Measurements from ENCODE around the gene ELP5. TPM values are rescaled to one million over a fixed set of nuclear protein-coding genes. Genes with fewer than 3 reads are reported as not detected.

The ELP5 gene
- total and polyA plus RNA-seq, 2 donors (not counting 1 experiment from before 2014, with no cell fraction given): 48.0 to 69.9 TPM

DNA sequence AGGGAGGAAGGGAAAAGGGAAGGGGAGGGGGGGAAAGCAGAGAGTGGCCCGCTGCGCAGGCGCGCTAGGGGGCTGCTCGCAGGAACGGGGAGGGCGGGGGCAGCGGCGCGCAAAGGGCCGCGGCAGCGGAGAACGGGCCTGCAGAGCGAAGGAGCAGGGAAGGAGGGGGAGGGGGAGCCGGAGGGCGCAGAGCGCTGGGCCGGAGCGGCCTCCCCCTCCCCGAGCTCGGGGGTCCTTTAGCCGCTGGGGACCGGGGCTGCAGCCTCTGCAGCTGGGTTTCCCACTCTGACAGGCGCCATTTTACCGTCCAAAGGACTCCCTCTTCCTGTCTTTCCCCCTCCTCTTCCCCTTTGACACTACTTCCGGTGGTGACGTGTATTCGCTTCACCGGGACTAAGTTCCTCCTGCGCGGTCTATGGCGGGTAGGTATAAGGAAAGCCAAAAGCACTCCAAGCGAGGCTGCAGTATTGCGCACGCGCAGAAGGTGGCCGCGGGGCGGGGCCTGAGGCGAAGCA, 297 bp upstream of the ELP5 start, which contains the start of gene CTDNEP1:
CTDNEP1 (minus strand) TSS at position 74 of the 515 bp plus-strand sequence. CDS start 438 bp downstream, outside the sequence.
- H4K20me1 ChIP-seq (ENCODE audit: control insufficient read depth, insufficient read depth, low read length, poor library complexity, severe bottlenecking): peaks cover 14% of the 10 kb centered on the region
- ChIA-PET POLR2A (interaction anchor here (0.5 to 3.6 kb wide), 9 partner anchors 9 to 945 kb away, joined by 3 to 26 read pairs (median 3); partner anchors contain the start of genes ACADVL, ACAP1, DLG4 and GABARAP), CTCF (interaction anchor here (0.8 to 1.6 kb wide), 4 partner anchors 10 to 44 kb away, joined by 3 to 6 read pairs (median 4); partner anchors contain the start of genes GABARAP and PHF23)
- Mint-ChIP-seq H3K9me3 (ENCODE audit: insufficient read depth) (no peaks in the 10 kb centered on the region), H3K4me3 (peak within 1 kb of the TSS; percentile 98), H3K27ac (peak within 1 kb of the TSS; percentile 100), H3K27me3 (no peaks in the 10 kb centered on the region), H3K4me1 (peaks cover 44% of the 10 kb centered on the region)
- WGBS (ENCODE audit: insufficient coverage): 1% methylated on average over 35 of the region's 41 CpGs
- H3K9me3 ChIP-seq (ENCODE audit: control extremely low read depth in 1 of 3, control insufficient read depth in 2 of 3, insufficient read depth in 1 of 3, low read length in 2 of 3): no peaks in the 10 kb centered on the region
- peaks cover 30 to 33% of the 10 kb centered on the region in 2 donors for H3K4me1 ChIP-seq (ENCODE audit: control insufficient read depth in 2 of 2, insufficient read depth in 2 of 2, low read length in 2 of 2)
- H3K9ac ChIP-seq (ENCODE audit: low read length): peak within 1 kb of the TSS; percentile 94
- peaks cover 8 to 31% of the 10 kb centered on the region in 2 experiments for H3K36me3 ChIP-seq (replicated peaks in 1 of 2; ENCODE audit: control extremely low read depth in 1 of 2, control insufficient read depth in 1 of 2, extremely low read depth in 1 of 2, insufficient read depth in 2 of 2, low read length in 1 of 2)
- H3K4me2 ChIP-seq (replicated peaks; ENCODE audit: low read depth, low read length, poor library complexity, severe bottlenecking): peak within 1 kb of the TSS; percentile 99
- TF ChIP-seq, protein P1, sequence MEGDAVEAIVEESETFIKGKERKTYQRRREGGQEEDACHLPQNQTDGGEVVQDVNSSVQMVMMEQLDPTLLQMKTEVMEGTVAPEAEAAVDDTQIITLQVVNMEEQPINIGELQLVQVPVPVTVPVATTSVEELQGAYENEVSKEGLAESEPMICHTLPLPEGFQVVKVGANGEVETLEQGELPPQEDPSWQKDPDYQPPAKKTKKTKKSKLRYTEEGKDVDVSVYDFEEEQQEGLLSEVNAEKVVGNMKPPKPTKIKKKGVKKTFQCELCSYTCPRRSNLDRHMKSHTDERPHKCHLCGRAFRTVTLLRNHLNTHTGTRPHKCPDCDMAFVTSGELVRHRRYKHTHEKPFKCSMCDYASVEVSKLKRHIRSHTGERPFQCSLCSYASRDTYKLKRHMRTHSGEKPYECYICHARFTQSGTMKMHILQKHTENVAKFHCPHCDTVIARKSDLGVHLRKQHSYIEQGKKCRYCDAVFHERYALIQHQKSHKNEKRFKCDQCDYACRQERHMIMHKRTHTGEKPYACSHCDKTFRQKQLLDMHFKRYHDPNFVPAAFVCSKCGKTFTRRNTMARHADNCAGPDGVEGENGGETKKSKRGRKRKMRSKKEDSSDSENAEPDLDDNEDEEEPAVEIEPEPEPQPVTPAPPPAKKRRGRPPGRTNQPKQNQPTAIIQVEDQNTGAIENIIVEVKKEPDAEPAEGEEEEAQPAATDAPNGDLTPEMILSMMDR (IDR thresholded peaks at IDR 0.05): no peak
- TF ChIP-seq EZH2 (IDR thresholded peaks at IDR 0.05; ENCODE audit: borderline replicate concordance, insufficient read depth, low read depth, low read length, poor library complexity, severe bottlenecking): no peak
- peak within 1 kb of the TSS; percentile 86 for H2AFZ ChIP-seq (ENCODE audit: insufficient read depth, low read depth, low read length, poor library complexity, severe bottlenecking)
- H3K27ac ChIP-seq (ENCODE audit: low read length in 2 of 2): peak within 1 kb of the TSS; percentile 98 to 100
- intact Hi-C loops (cut with micrococcal nuclease): loop anchor here (1.0 to 5.0 kb wide), 10 partner anchors 37 to 606 kb away; partner anchors contain the start of genes CYB5D1, EIF5A, NAA38 and NEURL4
- H3K4me3 ChIP-seq (ENCODE audit: control extremely low read depth in 1 of 5, extremely low read depth in 1 of 5, insufficient read depth in 1 of 5, low read depth in 2 of 5, low read length in 4 of 5): peak within 1 kb of the TSS; percentile 69 to 90 (median 78)
- DNase-seq (no peak), ATAC-seq (ENCODE audit: low read depth) (peak; percentile 81)
- H3K27me3 ChIP-seq (replicated peaks in 1 of 4; ENCODE audit: control extremely low read depth in 1 of 4, control insufficient read depth in 3 of 4, insufficient read depth in 4 of 4, low read length in 3 of 4): no peaks in the 10 kb centered on the region
- peaks cover 59% of the 10 kb centered on the region for H3K79me2 ChIP-seq (ENCODE audit: control insufficient read depth, insufficient read depth, low read length)

DNA sequence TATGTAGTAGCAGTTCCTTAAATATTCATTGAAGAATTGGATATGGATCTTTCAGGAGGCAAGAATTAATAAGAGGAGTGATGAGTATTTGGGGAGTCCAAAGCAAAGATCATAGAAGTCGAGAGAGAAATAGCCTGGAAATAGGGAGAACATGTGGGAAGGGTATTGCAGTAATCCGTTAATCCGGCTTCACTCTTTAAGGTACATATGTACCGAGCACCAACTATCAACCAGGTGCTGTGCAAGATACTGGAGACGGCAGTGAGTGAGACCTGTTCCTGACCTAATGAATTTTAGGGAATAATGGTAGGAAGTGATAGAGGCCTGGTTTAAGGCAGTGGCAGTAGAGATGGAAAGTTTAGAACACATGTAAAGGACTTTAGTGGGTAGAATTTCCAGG, 1.1 kb downstream of the ELP5 start:
- Mint-ChIP-seq H3K27ac (peak overlapping the region; percentile 100), H3K4me1 (peaks cover 43% of the 10 kb centered on the region), H3K9me3 (ENCODE audit: insufficient read depth) (no peaks in the 10 kb centered on the region), H3K27me3 (no peaks in the 10 kb centered on the region), H3K4me3 (peak overlapping the region; percentile 98)
- Histone ChIP-seq H3K27me3 (replicated peaks in 1 of 4; ENCODE audit: control extremely low read depth in 1 of 4, control insufficient read depth in 3 of 4, insufficient read depth in 4 of 4, low read length in 3 of 4) (no peaks in the 10 kb centered on the region), H3K9ac (ENCODE audit: low read length) (peak overlapping the region; percentile 94), H3K4me2 (replicated peaks; ENCODE audit: low read depth, low read length, poor library complexity, severe bottlenecking) (peak overlapping the region; percentile 99), H3K79me2 (ENCODE audit: control insufficient read depth, insufficient read depth, low read length) (peaks cover 46% of the 10 kb centered on the region), H3K4me1 (ENCODE audit: control insufficient read depth in 2 of 2, insufficient read depth in 2 of 2, low read length in 2 of 2) (peaks cover 30 to 33% of the 10 kb centered on the region in 2 donors), H3K4me3 (ENCODE audit: control extremely low read depth in 1 of 5, extremely low read depth in 1 of 5, insufficient read depth in 1 of 5, low read depth in 2 of 5, low read length in 4 of 5) (peak overlapping the region; percentile 69 to 90 (median 78)), H4K20me1 (ENCODE audit: control insufficient read depth, insufficient read depth, low read length, poor library complexity, severe bottlenecking) (peaks cover 11% of the 10 kb centered on the region), H3K36me3 (replicated peaks in 1 of 2; ENCODE audit: control extremely low read depth in 1 of 2, control insufficient read depth in 1 of 2, extremely low read depth in 1 of 2, insufficient read depth in 2 of 2, low read length in 1 of 2) (peaks cover 6 to 35% of the 10 kb centered on the region in 2 experiments), H2AFZ (ENCODE audit: insufficient read depth, low read depth, low read length, poor library complexity, severe bottlenecking) (peak overlapping the region; percentile 86), H3K9me3 (ENCODE audit: control extremely low read depth in 1 of 3, control insufficient read depth in 2 of 3, insufficient read depth in 1 of 3, low read length in 2 of 3) (no peaks in the 10 kb centered on the region), H3K27ac (ENCODE audit: low read length in 2 of 2) (peak overlapping the region; percentile 98 to 100)
- intact Hi-C loops (cut with micrococcal nuclease): loop anchor here (5.0 kb wide), 2 partner anchors 434 to 604 kb away; partner anchors contain the start of genes CYB5D1, NAA38, TMEM88 and TP53
- no peak for DNase-seq
- 87% methylated on average over 3 of the region's 5 CpGs for WGBS (ENCODE audit: insufficient coverage)
- ChIA-PET CTCF (no interaction called here), POLR2A (no interaction called here)
- ATAC-seq (ENCODE audit: low read depth): no peak
- no peak for TF ChIP-seq EZH2 (IDR thresholded peaks at IDR 0.05; ENCODE audit: borderline replicate concordance, insufficient read depth, low read depth, low read length, poor library complexity, severe bottlenecking)
- TF ChIP-seq, protein P1 (IDR thresholded peaks at IDR 0.05): no peak

All from B cell (primary cell).